ENCODE data around the gene SLCO3A1.

DNA sequence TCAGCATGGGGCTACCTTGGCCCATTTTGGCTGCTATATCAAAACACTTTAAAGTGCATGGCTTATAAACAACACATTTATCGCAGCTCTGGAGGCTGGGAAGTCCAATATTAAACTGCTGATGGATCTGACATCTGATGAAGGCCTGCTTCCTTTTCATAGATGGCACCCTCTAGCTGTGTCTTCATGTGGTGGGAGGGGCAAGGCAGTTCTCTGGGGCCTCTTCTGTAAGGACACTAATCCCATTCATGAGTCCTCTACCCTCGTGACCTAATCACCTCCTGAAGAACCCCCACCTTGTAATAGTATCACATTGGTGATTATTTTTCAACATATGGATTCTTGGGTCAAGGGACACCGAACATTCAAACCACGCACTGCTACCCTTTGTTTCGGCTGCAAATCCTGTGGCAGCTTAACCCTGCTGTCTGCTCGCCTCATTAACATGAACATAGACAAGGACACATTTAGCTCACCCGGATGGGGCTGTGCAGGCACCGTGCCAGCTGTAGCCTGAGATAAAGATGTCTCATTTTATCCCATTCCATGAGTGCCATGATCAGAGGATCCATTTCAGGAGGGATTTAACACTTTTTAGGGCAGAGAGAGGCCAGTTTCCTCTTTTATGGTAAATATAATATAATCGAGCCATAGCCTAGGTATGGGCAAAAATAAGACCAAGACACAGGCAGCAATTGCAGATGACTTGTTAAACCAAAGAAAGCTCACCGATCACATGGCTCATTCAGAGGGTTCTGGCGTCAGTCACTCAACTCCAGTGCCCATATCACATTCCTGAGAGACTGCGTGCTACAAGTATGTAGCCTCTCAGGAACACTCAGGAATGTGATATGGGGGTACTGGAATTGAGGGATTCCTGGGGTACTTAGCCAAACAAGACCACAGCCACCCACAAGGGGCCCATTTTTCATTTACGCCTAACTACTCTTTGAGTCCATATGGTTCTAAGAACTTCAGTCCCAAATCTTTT is 289.0 kb downstream of the SLCO3A1 start:
- TF ChIP-seq SP1 (IDR thresholded peaks at IDR 0.05; ENCODE audit: low read depth) (no peak), POLR2A (IDR thresholded peaks at IDR 0.05; ENCODE audit: borderline replicate concordance, extremely low read depth, insufficient read depth, insufficient read length) (no peak)

All from HCT116 (cell line).